CD4-positive, alpha-beta T cell treated with Interleukin-12 subunit alpha and Interleukin-12 subunit beta, for 1 hour (primary cell): Measurements from ENCODE around the gene RAB35.

Experiments used
- DNase-seq: peaks from one replicate; pipeline ENCODE4 v3.0.0-alpha.2; 2020

The RAB35 gene

DNA sequence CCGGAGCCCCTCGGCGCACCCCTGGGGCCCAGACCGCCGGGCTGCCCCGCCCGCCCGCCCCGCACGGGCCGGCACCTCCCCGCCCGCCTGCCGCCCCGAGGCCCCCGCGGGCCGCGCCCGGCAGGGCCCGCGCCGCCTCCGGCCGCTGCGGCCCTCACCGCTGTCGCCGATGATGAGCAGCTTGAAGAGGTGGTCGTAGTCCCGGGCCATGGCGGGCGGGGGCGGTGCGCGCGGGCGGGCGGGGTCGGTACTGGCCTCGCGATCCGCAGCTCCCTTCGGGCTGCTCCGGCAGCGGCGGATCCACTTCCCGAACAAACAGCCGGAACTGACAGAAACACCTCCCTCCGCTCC, at the start of gene RAB35:
RAB35 (minus strand) TSS at position 313 of the 351 bp plus-strand sequence; CDS start at position 210, 103 bp downstream.
- no peak for DNase-seq

DNA sequence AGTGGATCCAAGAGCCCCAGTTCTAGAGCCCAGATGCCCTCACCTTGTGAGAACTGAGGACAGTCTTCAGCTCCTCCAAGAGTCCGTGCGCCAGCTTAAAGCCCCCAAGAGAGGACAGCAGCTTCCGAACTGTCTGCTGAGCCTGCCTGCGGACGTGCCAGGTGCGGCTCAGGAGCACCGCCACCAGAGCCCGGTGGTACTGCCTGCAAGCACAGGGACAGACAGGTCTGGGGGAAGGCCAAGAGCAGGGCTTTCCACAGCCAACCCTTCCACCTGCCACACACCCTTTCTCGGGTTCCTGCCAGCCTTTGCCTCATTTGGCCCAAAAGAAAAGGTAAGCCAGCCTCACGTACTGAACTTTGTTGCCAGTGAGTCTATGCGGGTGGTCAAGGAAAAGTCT, 47.7 kb upstream of the RAB35 start:
- DNase-seq: no peak

DNA sequence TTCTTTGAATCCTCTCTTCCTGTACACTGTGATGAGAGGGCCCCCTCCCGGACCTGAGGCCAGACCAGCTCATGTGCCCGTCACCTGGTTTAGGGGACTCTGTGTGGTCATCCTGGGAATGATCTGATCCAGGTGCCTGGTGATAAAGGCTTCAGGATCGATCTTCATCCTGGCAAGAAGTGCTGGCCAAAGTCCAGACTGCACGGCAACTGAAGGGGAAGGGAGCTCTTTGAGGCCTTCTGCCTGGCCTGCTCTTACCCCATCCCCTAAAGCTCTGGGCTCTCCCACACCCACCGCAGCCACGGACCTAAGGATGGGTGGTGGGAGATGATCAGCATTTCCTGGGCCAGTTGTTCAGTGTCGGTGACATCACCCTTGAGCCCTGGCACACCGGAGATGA, 46.2 kb upstream of the RAB35 start:
- DNase-seq: no peak

DNA sequence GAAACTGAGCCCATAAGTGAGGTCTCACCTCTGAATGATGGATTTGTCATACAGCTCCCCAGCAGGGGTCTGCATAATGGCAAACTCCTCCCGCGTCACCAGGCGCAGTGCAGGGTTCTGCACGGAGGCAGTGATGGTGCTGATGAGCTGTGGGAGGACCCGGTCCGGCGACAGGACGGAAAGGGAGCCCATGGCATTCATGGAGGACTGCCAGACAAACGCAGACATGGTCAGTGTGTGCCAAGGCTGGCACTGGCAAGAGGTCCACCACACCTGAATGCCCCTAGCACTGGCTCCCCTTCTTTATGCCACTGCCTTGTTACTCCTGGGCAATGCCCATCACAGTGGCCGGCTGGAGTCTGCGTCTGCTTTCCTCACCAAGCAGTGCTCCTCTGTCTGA, 45.3 kb upstream of the RAB35 start:
- no peak for DNase-seq

DNA sequence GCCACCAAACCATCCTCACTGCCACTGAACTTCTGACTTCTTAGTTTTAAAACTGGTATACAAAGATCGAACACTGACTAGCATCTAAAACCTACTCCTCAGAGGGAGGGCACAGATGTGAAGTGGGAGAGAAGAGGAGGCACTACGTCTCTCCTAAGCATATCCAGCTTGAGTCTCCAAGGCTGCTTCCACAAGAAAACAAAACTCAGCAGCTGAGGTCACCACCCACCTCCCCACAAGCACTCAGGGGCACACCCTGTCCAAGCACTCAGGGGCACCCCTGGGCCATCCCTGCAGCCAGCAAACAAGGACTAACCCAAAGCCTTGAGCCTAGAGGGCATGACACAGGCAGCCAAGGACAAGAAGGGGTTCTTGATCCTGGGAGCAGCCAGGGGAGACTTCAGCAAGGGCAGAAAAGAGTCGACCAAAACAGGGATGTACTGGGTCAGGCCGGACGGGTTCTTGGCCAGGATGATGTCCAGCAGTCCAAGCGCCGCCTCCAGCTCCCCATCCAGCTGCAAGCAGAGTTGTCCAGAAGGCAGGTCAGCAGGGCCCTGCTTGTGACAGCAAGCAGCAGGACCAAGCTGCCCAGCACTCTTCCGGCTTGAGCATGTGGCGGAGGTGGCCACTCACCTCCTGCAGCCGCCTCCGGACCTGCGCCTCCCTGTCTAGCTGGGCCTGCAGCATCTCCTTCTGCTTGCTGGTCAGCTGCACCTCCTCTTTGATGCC, 43.1 kb upstream of the RAB35 start:
- DNase-seq: no peak

DNA sequence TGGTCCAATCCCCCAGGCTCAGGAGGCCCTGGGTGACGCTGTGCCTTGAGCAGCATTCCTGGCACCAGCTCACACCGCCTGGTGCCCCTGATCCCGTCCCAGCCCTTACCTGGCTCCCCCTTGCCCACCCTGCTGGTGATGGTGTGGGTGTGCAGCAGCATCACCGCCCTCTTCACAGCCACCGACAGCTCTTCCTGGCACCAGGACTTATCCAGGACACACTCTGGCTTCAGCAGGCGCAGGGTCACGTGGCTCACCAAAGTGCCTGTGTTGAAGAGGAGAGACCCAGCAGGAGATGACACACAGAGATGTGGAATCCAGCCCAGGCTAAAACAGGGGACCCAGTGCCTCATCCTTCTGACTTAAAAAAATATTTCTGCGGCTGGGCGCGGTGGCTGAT, 41.8 kb upstream of the RAB35 start:
- no peak for DNase-seq

DNA sequence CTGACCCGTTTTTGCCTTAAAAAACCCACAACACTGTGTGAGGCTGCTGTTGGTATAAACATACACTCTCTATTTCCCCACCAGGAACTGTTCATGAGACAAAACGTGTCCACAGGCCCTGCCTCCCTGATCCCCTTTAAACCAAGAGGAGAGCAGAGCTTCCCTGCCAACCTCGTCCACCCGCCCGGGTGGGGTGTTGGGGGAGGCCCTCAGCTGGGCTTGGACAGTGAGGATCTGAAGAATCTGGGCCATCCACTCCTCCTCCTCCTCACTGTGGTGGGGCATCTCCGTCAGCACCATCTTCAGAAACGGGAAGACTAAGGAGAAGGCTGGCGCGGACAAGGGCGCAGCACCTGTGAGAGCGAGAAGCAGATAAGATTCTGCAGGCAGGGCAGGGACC, 41.1 kb upstream of the RAB35 start:
- no peak for DNase-seq

DNA sequence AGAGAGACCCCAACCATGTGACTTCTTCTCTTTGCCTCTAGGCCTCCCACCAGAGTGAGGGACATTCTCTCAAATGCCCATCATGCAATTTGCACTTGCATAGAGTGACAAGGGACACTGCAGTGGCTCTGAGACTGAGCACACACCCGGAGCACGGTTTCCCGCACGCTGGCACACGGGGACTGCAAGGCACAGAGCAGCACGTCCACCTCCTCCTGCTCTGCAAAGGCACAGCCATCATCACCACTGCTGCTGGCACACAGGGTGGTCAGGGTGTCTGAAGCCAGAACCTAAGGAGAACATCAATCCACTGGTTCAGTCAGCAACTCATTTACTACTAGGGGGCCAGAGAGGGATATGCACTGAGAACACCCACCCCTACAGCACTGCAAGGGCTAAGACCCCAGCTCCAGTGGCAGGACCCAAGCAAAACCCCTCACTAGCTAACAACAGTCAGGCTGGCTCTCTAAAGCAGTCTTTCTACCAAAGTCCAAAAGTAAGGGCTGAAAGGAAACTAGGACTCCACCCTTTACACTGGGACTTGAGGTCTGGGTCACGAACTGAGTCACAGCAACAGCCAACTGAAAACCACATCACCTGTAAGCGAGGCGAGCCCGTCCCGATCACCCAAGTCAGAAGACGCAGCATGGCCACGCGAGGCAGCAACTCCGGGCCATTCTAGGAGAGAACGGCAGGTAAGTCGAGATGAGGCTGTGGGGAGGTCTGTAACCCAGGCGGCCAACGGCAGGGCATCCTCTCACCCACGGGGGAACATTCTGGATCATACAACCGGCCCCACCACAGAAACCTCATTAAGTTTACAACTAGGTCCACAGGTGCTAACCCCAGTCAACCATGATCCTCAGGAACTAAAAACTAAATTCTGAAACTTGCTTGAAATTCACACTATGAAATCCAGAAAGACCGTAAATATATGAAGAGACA, 40.0 kb upstream of the RAB35 start:
- DNase-seq: no peak

DNA sequence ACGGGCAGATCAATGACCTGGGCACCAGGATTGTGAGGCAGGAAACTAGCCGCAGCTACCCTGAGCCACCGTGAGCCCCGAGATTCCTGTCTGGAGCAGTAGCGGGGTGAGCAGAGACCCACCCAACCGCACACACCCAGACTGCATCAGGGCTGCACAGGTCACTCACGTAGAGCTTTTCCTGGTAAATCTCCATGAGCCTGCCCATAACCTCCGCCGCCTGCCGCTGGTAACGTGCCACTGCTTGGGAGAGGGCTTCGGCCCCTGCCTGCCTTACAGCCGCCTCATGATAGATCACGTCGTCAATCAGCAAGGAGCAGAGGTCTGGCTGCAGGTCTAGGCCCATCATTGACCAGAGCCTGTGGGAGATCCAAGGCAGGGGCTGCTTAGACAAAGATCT, 38.5 kb upstream of the RAB35 start:
- no peak for DNase-seq

DNA sequence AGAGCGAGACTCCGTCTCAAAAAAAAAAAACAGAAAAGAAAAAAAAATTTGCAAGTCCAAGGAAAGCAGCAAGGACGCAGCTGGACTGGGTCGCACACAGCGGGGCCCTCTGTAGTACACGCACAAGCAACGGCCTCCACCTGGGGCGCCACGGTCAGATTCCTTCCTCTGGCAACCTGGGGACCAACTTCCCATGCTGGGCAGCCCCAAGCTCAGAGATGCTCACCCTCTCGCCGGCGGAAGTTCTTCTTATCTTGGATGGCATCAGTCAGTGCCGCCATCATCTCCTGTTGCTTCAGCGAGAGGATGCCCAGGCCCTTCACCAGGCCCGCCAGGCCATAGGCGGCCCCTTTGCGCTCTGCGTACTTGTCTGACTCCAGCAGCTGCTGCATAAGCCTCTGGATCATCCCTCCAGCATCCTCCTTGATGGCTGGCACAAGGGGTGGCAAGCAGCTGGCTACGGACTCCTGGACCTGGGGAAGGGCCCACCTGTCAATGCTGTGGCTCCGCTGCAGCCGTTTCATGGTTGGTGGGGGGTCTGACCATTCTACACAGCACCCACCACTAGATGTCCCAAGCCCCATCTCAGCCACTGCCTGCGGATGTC, 34.5 kb upstream of the RAB35 start:
- no peak for DNase-seq

DNA sequence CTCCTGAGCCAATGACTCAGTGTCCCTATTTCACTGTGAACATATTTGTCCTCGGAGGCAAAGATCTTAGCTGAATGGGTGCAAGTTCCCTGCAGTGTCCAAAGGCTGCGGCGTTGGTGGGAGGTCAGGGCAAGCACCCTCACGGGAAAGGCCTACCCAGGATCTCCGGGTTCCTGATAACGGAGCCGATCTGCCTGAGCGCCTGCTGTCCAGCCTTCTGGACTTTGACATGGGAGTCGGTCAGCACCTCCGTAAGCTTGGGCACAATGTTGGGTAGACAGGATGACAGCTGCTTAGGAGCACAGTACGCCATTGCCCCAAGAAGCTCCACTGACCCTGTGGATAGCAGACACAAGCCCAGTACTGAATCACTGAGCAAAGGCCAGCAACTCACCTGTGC, 31.5 kb upstream of the RAB35 start:
- DNase-seq: no peak

DNA sequence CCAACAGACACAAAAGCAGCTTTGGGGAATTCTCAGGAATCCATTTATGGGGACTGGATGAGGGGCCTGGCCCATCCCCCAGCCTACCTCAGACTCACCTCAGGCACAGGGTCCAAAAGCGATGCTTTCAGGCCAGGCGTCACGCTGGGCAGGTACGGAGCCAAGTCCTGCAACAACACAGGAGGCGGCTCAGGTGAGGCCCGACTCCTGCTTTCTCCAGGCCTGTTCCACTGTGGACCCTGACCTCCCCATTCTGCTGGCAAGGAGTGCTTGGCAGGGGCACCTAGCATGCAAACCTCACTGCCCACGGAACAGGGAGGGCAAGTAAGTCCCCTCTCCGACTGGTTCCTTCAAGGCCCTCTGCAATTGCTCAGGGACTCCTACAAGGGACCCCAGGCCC, 28.6 kb upstream of the RAB35 start:
- no peak for DNase-seq

DNA sequence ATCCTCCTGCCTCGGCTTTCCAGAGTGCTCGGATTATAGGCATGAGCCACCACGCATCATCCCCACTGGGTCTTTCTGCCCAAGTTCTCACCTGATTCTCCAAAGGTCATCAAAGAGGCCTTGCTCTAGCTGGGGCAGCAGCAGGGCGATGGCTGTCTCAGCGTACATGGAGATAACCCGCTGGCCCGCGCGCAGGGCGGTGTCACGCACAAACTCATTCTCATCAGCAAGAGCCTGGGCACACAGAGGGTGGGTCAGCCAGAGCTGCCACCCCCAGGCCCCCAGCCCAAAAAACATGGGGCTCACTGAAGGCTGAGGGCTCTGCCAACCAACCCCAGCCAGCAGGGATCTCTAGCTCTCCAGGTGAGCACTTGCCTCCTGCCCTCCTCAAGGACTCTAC, 27.7 kb upstream of the RAB35 start:
- DNase-seq: no peak

DNA sequence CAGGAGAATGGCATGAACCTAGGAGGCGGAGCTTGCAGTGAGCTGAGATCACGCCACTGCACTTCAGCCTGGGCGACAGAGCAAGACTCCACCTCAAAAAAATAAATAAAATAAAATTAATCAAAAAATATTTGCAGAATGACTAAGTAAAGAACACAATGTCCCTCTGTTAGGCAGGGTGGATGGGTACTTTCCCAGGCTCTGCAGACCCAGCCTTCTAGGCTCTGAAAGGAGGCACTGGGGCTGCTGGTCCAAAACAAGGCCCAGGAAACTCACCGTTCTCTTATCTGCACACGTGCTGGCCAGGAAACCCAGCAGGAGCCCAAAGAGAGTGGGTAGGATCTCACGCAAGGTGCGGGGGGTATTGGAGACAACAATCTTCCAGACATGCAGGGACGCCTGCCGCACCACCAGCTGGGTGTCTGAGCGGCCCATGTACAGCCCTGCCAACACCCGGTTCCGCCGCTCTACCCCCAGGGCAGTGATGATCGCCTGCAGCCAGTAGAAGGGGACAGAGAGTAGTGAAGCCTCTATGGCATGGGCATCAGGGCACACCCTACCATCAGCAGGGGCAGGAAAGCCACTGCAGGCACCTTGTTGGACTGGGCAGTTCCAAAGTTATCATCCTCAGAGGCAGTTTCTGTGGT, 25.8 kb upstream of the RAB35 start:
- DNase-seq: no peak

DNA sequence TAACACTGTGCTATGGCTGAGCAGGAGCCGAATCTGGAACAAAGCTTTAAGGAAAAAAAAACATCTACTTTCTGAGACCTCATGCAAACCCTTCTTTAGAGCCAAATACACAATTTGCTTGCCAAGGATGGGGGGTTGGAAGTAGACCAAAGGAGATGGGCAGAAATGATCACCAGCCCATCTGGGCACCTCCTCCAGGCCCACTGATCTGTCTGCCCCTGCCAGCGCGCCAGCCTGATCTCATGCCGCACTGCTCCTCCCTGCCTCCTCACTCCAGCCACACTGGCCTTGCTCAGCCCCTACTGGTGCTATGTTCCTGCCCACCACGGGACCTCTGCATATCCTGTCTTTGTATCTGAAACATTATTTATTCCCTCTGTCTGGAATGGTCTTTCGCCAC, 24.8 kb upstream of the RAB35 start:
- DNase-seq: no peak

DNA sequence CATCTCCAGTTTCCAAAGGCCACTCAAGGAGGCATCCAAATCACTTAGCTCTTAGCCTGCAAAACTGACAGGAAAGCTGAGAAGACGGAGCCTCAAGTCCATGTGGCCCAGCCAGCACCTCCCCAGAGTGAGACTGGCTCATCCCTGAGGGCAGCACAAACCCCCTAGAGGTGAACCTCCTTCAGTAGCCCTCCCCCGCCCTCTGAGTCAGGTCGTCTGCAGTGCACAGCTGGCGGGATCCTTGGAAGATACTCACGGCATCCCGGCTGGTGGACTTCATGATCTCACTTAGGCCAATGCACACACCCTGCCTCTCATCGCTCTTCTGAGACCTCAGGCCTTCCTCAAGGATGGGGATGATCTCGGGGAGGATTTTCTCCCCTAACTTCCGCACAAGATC, 24.1 kb upstream of the RAB35 start:
- no peak for DNase-seq

DNA sequence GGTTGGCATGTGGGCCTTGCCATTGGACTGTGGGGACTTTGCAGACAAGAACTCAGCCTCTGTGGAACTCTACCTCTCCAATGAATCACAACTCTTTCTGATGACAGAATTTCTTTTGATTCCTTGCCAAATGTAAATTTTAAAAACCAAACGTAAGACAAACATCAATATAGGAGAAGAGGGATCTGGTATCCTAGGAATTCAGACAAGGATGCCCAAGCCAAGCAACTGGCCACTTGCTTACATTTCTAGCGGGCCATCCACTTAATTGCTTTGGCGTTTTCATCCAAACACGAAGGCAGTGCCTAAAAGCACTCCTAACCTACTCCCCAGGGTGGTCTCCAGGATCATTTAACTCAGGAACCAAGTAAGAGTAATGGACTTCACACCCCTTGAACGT, 23.4 kb upstream of the RAB35 start:
- no peak for DNase-seq

DNA sequence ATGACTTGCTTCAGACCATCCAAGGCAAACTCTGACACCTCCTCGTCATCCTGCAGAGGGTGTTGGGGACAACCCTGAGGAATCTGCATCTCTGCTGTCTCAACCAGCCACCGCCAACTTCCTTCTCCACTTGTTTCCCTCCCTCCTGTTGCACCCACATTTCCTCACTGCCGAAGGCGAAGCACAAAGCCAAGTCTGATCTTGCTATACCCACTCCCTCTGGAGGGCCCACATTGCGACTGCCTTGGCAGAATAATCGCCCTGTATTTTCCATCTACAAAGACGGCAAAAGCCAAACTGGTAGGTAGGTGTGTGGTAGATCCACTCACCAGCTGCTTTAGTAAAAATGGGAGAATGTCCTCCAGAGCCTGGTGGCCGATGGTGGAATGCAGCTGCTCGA, 21.8 kb upstream of the RAB35 start:
- no peak for DNase-seq

DNA sequence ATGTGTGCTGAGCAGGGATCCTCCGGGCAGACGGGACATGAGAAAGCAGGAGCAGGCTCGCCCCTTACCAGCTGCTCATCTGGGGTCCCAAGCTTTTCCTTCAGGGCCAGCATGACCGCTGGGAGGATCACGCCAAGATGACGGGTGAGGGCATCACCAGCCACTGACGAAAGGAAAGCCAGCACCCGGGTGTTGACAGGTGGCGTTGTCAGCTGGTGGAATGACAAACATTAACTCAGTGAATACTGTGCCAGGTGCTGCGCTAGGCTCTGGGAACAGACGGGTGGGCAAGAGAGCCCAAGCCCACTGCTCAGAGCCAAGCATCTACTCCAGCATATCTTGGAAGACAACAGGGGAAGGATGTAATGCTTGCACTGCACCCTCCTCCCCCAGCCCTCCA, 21.3 kb upstream of the RAB35 start:
- no peak for DNase-seq

DNA sequence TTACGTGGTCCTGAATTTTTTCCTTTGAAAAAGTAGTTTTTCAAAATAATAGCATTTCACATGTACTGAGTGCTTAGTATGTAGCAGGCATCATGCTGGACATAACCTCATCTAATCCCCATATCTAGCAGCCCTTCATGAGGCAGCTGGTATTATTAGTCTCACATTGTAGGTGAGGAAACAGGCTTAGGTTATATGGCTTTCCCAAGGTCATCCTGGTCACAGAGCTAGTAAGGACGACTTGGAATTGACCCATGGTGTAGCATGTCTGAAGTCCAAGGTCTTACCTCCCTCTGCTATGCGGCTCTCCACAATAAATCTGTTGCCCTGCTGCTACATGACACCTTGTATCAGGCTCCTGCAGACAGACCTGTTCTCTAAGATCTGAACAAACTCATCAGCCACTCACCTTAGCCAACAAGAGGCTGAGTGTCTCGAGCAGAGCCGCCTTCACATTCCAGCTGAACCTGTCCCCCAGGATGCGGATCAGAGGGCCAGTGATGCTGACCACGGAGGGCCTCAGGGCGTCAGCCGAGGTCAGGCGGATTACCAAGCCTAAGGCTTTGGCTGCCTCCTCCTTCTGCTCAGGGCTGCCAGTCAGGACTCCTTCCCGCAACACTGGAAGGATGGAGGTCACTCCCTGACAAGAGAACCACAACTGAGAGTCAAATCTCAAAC, 19.7 kb upstream of the RAB35 start:
- DNase-seq: no peak

DNA sequence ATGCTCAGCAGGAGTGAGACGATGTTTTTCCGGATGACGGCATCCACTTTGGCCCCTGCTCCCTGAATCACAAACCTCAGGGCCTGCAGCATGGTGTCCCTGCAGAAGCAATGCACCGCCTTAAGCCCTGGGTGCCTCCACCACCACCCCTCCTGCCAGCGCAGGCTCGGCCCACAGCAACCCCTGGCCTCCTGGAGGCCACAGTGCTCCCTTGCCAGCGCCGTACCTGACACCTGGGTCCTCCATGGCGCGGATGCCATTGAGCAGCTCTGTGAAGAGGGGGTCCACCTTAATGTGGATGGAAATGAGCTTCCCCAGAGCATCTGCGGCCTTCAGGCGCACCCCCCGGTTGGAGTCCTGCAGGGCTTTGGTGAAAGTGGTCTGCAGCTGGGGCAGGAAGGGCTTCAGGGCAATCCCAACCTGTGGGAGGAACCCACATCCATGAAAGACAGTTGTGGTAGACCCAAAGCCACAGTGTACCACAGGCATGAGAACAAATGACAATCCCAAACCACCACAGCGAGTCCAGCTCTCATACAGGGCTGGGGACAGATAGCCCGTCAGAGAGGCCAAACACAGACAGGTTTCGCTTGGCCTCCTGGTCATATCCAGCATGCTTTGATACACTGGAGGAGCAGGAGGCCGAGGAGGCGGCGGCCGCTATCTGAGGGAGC, 17.9 kb upstream of the RAB35 start:
- no peak for DNase-seq

DNA sequence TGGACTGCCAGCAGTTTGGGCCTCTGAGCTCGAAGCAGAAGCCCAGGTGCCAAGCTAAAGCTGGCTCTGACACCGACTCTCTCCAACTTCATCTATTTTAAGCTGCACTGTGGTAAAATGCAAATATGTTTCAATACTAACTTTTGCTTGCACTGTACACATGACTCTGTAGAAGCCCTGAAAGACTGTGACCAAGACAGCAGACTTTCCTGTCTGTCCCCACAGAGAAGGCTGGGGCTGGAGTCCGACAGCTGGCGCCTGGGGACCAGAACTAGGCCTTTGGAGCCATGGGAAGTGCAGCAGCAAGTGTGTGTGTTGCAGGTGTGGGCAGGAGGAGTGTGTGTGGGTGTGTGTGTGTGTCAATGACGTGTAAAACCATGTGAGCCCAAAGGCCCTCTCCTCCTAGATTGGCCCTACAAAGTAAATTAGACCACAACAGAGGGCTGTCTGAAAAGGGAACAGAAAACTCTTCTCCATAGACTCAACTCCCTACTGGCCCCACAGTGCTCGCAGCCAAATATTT, 16.4 kb upstream of the RAB35 start:
- DNase-seq: no peak
